ENCODE results near the gene HOXB7. TPM values are rescaled to one million over a fixed set of nuclear protein-coding genes. Genes with fewer than 3 reads are reported as not detected.

Gene HOXB7
- total RNA-seq, 4 donors from 2014 or later, result 2.3 to 11.1 (median 5.2) TPM

- no peak for TF ChIP-seq CTCF (IDR thresholded peaks at IDR 0.05; ENCODE audit: low read depth)
Observed at GRCh38 chr17:48593840-48594537, 16.8 kb downstream of the HOXB7 start.

GRCh38 chr17:48593126-48593829, 17.5 kb downstream of the HOXB7 start, which contains the start of gene HOXB5:
TSS of gene HOXB5 (minus strand) at chr17:48593779. CDS start at chr17:48593682, 97 bp downstream.
- no peak for TF ChIP-seq CTCF (IDR thresholded peaks at IDR 0.05; ENCODE audit: low read depth)

- TF ChIP-seq CTCF (IDR thresholded peaks at IDR 0.05; ENCODE audit: low read depth), result no peak
Observed at GRCh38 chr17:48592577-48592976, 18.2 kb downstream of the HOXB7 start.

GRCh38 chr17:48592057-48592514, 18.7 kb downstream of the HOXB7 start:
- no peak for TF ChIP-seq CTCF (IDR thresholded peaks at IDR 0.05; ENCODE audit: low read depth)

- no peak for TF ChIP-seq CTCF (IDR thresholded peaks at IDR 0.05; ENCODE audit: low read depth)
Observed at GRCh38 chr17:48591255-48592056, 19.4 kb downstream of the HOXB7 start.

- no peak for TF ChIP-seq CTCF (IDR thresholded peaks at IDR 0.05; ENCODE audit: low read depth)
Observed at GRCh38 chr17:48590607-48591161, 20.1 kb downstream of the HOXB7 start.

All from subcutaneous adipose tissue (tissue), 4 donors.